Body of pancreas (tissue), 4 donors: ENCODE measurements around the gene ANKS1B. TPM values are rescaled to one million over a fixed set of nuclear protein-coding genes. Genes with fewer than 3 reads are reported as not detected.

Experiments
- ATAC-seq: fragments of 150-250 bp; one replicate; pipeline ENCODE4 v1.9.1; 2016
- DNase-seq, 4 donors: peaks; one replicate each; pipeline ENCODE4 v3.0.0-alpha.2; 2019
- H3K27ac ChIP-seq, 4 donors: fragments of 200-600 bp; sonication (generic); 1 replicate in 3 of 4; 2 replicates in 1 of 4; pipeline versions ENCODE4 v1.5.1 to v1.6.1; 2016 to 2019; ENCODE audit warnings: mild to moderate bottlenecking in 1 of 4, mixed read lengths in 1 of 4, moderate library complexity in 1 of 4
- H3K27me3 ChIP-seq, 2 donors: fragments of 200-600 bp; sonication (generic); one replicate each; pipeline ENCODE4 v1.6.0; 2016; ENCODE audit warnings: mild to moderate bottlenecking in 1 of 2
- H3K36me3 ChIP-seq, 2 donors: fragments of 200-600 bp; sonication (generic); replicated peaks in 1 of 2; 2 replicates each; pipeline ENCODE4 v1.5.1; 2016; ENCODE audit warnings: low read depth in 2 of 2; ENCODE audit not compliant: insufficient read depth in 1 of 2
- H3K4me1 ChIP-seq: fragments of 200-600 bp; sonication (generic); one replicate; pipeline ENCODE4 v1.6.0; 2016
- H3K4me3 ChIP-seq, 2 donors: fragments of 200-600 bp; sonication (generic); 1 replicate in 1 of 2; 2 replicates in 1 of 2; pipeline ENCODE4 v1.5.1; 2016 to 2019
- H3K9me3 ChIP-seq, 3 donors: fragments of 200-600 bp; sonication (generic); 1 replicate in 2 of 3; 2 replicates in 1 of 3; pipeline ENCODE4 v1.5.1; 2016
- POLR2A ChIP-seq, 3 donors: fragments of 450-650 bp; IDR thresholded peaks; one replicate each; pipeline ENCODE4 v1.6.1; 2016; ENCODE audit warnings: antibody characterized with exemption in 3 of 3, mild to moderate bottlenecking in 2 of 3
- WGBS, 2 donors: methylation state at CpG; one replicate each; pipeline ENCODE4 v1.1.5; 2017; 5-methylcytosine and 5-hydroxymethylcytosine counted together
- intact Hi-C: fragments of 100-400 bp; cut with DNase I; formaldehyde crosslinking; loops from one replicate; pipeline ENCODE4 v1.15.1; 2023
- total RNA-seq, 2 donors: library from RNA; depleted of rRNA; stranded (reverse); fragments of >200 nt; gene quantifications; one replicate each; pipeline ENCODE4 v1.1.0, GENCODE V29; 2016
- TF ChIP-seq, protein P1 (sequence below), 7 experiments: fragments of 450-650 bp in 4 of 7; fragments of 200-600 bp in 3 of 7; sonication (generic) in 3 of 7; IDR thresholded peaks; one replicate each; pipeline ENCODE4 v1.5.1; 2016 to 2019; ENCODE audit warnings: antibody characterized with exemption in 7 of 7

Gene ANKS1B
- total RNA-seq, 2 donors from 2014 or later: 2.1 to 10.2 TPM

DNA sequence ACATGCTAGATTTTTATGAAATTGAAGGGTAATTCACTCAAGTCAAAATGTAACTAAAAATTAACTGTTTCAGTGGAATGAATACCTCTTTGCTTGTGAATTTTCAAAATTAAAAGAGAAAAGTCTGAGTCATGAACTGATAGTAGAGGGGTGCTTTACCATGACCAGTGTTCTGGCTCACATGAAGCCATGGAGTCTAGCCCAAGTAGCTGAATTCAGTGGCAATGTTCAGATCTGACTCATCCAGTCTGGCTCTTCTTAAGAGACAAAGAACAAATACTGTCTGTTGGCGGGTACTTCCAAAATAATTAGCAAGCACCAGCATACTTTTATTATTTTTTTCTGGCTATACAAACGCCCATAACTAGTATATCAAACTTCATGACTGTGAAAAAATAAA is 703.5 kb downstream of the ANKS1B start:
- H3K36me3 ChIP-seq: no peaks in the 10 kb centered on the region
- WGBS, 2 donors: 44 to 48% methylated on average over 2 of the region's 2 CpGs
- H3K9me3 ChIP-seq: no peaks in the 10 kb centered on the region
- intact Hi-C loops: no loop called here
- no peak overlapping the region for H3K27ac ChIP-seq
- no peaks in the 10 kb centered on the region for H3K27me3 ChIP-seq
- TF ChIP-seq, protein P1, sequence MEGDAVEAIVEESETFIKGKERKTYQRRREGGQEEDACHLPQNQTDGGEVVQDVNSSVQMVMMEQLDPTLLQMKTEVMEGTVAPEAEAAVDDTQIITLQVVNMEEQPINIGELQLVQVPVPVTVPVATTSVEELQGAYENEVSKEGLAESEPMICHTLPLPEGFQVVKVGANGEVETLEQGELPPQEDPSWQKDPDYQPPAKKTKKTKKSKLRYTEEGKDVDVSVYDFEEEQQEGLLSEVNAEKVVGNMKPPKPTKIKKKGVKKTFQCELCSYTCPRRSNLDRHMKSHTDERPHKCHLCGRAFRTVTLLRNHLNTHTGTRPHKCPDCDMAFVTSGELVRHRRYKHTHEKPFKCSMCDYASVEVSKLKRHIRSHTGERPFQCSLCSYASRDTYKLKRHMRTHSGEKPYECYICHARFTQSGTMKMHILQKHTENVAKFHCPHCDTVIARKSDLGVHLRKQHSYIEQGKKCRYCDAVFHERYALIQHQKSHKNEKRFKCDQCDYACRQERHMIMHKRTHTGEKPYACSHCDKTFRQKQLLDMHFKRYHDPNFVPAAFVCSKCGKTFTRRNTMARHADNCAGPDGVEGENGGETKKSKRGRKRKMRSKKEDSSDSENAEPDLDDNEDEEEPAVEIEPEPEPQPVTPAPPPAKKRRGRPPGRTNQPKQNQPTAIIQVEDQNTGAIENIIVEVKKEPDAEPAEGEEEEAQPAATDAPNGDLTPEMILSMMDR (IDR thresholded peaks at IDR 0.05): no peak
- TF ChIP-seq POLR2A (IDR thresholded peaks at IDR 0.05): no peak
- no peak overlapping the region for H3K4me3 ChIP-seq
- ATAC-seq (no peak), DNase-seq (no peak)
- H3K4me1 ChIP-seq: no peaks in the 10 kb centered on the region

GRCh38 chr12:99278899-99279298 is 705.8 kb downstream of the ANKS1B start:
- 47 to 58% methylated on average over 2 of the region's 2 CpGs for WGBS, 2 donors
- H3K27me3 ChIP-seq: no peaks in the 10 kb centered on the region
- TF ChIP-seq POLR2A (IDR thresholded peaks at IDR 0.05): no peak
- TF ChIP-seq, protein P1 (IDR thresholded peaks at IDR 0.05): no peak
- no peak overlapping the region for H3K27ac ChIP-seq
- ATAC-seq (no peak), DNase-seq (no peak)
- no peaks in the 10 kb centered on the region for H3K4me1 ChIP-seq
- no peak overlapping the region for H3K4me3 ChIP-seq
- intact Hi-C loops: no loop called here
- H3K9me3 ChIP-seq: no peaks in the 10 kb centered on the region
- H3K36me3 ChIP-seq: no peaks in the 10 kb centered on the region

DNA sequence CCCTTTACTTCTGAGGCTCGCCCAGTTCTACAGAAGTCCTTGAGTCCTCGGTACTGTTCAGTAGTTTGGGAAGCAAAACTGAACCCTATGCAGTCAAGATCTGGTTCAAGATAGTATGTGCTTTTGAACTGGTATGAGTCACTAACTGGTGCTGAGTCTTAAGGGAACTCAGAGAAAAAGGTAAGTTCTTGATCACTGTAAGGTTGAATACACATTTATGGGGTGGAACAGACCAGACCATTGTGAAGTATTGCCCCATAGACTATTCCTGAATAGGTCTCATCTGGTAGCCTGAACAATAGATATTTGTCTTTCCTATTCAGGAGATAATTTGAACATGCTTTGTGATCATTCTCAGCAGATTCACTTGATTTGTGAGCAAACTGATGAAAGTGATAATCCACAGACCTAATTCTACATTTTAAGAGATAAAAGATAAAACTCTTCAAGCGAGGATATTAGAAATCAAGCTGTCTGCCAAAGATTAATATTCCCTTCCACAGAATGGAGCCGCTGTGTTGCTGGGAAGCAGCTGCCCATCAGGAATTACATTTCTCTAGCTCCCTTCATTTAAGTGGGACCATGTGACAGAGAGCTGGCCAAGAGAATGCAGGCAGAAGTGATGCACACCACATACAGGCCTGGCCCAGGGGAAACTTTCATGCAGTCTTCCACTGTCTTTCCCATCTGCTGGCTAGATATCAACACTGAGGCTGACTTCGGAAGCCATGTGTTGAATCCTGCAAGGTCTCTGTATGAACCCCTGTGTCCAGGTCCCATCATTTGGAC is 707.0 kb downstream of the ANKS1B start:
- H3K9me3 ChIP-seq: no peaks in the 10 kb centered on the region
- H3K4me3 ChIP-seq: no peak overlapping the region
- 59% methylated on average over 5 of the region's 5 CpGs for WGBS, 2 donors
- no peaks in the 10 kb centered on the region for H3K27me3 ChIP-seq
- ATAC-seq: no peak
- TF ChIP-seq, protein P1 (IDR thresholded peaks at IDR 0.05): no peak
- TF ChIP-seq POLR2A (IDR thresholded peaks at IDR 0.05): no peak
- H3K36me3 ChIP-seq: no peaks in the 10 kb centered on the region
- intact Hi-C loops: no loop called here
- H3K4me1 ChIP-seq: no peaks in the 10 kb centered on the region
- DNase-seq: no peak
- no peak overlapping the region for H3K27ac ChIP-seq

DNA sequence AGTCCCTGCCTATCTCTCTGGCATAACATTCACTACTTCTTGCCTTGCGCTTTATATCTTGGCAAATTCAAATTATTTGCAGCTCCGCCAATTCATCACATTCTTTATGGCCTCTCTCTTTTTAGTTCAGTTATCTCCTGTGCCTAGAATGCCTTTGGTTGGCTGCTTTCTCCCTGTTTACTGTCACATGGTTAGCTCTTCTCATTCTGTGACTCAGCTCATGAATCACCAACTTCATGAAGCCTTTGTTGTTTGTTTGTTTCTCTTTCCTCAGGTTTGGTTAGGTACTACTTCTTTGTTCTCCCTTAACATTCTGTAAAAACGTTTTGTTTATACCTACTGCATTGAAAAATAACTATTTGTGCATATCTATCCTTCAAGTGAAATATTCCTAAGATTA is 713.7 kb downstream of the ANKS1B start:
- H3K27ac ChIP-seq: no peak overlapping the region
- intact Hi-C loops: no loop called here
- DNase-seq (no peak), ATAC-seq (no peak)
- TF ChIP-seq POLR2A (IDR thresholded peaks at IDR 0.05): no peak
- TF ChIP-seq, protein P1 (IDR thresholded peaks at IDR 0.05): no peak
- H3K27me3 ChIP-seq: no peaks in the 10 kb centered on the region
- no peak overlapping the region for H3K4me3 ChIP-seq
- no peaks in the 10 kb centered on the region for H3K9me3 ChIP-seq
- no peaks in the 10 kb centered on the region for H3K4me1 ChIP-seq
- 61 to 64% methylated on average over 3 of the region's 3 CpGs for WGBS, 2 donors
- H3K36me3 ChIP-seq: no peaks in the 10 kb centered on the region

DNA sequence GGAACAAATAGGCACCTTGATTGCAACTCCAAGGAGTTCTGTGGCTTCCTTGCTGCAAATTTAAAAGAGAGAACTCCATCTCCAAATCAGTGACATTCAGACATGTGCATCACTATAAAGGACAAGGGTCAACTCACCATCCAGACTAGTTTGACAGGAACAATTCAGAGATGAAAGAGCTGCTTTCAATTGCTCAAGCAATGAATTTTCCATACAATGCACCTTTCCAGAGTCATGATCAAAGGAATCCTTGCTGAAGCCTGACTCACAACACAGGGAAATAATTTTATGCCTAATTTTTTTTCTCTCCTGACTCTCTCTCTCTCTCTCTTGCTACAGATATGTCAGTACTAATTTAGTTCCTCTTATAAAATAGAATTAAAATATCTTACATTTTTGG is 717.7 kb downstream of the ANKS1B start:
- H3K27me3 ChIP-seq: no peaks in the 10 kb centered on the region
- TF ChIP-seq POLR2A (IDR thresholded peaks at IDR 0.05): no peak
- TF ChIP-seq, protein P1 (IDR thresholded peaks at IDR 0.05): no peak
- no peaks in the 10 kb centered on the region for H3K9me3 ChIP-seq
- no peak overlapping the region for H3K4me3 ChIP-seq
- no peak overlapping the region for H3K27ac ChIP-seq
- H3K4me1 ChIP-seq: no peaks in the 10 kb centered on the region
- no peaks in the 10 kb centered on the region for H3K36me3 ChIP-seq
- intact Hi-C loops: no loop called here
- no peak for DNase-seq
- ATAC-seq: no peak
